GM21381 (cell line): ENCODE results near the gene PSTK.

ENCODE experiments used
- ATAC-seq: cut with Tn5 transposase; IDR thresholded peaks from one replicate; pipeline ENCODE4 v1.9.1; 2021; ENCODE audit warnings: mild to moderate bottlenecking, moderate library complexity; ENCODE audit not compliant: unreplicated experiment

PSTK gene, protein sequence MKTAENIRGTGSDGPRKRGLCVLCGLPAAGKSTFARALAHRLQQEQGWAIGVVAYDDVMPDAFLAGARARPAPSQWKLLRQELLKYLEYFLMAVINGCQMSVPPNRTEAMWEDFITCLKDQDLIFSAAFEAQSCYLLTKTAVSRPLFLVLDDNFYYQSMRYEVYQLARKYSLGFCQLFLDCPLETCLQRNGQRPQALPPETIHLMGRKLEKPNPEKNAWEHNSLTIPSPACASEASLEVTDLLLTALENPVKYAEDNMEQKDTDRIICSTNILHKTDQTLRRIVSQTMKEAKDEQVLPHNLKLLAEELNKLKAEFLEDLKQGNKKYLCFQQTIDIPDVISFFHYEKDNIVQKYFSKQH

DNA sequence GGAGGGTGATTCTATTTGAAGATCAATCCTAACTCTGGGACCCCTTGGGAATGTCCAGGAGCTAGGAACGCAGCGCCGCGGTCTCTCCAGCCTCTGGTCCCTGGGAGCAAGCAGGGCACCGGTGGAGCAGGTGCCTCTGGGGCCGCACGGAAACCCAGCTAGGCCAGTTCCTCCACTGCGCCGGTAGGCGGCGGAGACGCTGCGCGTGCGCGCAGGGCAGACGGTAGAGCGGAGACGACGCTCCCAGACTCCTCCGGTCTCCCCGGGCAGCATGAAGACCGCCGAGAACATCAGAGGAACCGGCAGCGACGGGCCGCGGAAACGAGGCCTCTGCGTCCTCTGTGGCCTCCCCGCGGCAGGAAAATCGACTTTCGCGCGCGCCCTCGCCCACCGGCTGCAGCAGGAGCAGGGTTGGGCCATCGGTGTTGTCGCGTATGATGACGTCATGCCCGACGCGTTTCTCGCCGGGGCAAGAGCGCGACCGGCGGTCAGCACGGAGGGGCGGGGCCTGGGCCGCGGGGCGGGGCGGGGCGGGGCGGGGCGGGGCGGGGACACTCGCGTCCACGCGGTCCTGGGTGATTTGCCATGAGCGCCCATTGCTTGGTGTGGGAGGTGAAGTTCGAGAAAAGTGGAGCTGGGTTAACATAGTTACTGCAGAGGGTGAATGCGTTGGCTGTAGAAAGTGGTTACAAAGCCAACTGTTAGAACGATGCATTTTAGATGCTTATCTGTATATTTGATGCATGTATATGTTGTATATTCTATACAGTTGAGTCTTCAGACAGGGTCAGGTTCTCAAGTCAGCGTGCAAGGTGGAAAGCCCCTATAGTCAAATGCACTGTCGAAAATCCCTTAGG lies at the start of gene PSTK:
TSS of gene PSTK (plus strand) at position 193 of the 857 bp plus-strand sequence. CDS start at position 272, 79 bp downstream.
- ATAC-seq, result peak; percentile 96

DNA sequence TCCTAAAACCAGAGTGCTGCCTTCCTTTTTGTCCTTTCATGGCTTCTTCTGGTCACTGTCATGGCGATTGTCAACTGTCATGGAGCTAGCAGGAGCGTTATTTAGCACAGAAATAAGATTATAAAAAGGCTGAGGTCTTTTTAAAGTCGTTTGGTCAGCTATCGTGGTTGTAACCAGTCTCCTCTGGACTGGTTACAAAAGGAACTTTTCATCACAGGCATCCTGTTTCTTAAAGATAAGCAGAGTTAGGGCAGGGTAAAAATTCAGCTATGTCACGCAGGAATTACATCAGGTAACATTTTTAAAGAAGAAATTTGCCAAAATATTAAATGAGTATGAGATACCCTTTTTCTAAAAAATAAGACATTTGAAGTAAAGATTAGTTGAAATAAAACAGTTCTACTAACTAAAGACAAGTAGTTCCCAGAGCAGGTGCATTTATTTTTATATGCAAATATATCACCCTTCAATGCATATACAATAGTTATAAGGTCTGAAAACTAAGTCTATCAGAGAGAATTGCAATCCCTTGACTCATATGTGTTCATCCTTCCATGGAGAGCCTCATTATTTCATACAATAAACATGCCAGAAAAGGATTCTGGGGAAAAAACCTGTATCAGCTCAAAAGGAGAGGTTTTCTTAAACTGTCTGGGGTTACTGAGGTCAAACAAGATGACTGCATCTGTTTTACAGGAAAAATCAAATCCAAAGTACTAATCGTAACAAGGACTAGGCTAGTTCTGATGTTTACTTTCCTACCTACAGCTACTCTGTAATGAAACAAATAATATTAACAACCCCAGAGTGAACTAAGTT lies 48.9 kb upstream of the PSTK start:
- no peak for ATAC-seq

DNA sequence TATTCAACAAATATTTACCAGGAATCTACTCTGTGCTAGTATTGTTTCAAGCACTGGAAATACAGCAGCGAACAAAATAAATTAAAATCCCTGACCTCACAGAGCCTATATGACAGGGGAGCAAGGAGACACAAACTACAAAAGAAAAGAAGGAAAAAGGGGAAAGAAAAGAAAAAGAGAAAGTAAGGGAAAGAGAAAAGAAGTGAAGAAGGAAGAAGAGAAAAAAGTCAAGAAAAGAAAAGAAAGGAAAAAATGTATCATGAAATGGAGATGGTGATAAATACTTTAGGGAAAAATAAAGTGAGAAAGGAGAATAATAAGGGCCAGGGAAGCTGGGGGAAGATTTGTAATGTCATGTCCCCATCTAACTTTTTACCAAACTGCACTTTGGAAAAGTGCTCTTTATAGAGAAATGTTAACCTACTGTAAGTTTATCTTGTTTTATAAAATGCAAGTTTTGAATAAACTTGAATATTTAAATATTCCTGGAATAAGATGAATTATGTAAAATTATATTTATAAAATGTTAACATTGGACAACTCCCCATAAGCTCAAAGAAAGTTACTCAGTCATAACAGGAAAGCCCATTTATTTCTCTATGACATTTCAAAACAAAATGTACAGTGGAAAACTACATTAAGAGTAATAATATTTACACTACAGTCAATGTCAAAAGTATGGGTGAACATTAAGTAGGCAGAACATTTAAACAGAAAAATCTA lies 40.9 kb upstream of the PSTK start:
- no peak for ATAC-seq

DNA sequence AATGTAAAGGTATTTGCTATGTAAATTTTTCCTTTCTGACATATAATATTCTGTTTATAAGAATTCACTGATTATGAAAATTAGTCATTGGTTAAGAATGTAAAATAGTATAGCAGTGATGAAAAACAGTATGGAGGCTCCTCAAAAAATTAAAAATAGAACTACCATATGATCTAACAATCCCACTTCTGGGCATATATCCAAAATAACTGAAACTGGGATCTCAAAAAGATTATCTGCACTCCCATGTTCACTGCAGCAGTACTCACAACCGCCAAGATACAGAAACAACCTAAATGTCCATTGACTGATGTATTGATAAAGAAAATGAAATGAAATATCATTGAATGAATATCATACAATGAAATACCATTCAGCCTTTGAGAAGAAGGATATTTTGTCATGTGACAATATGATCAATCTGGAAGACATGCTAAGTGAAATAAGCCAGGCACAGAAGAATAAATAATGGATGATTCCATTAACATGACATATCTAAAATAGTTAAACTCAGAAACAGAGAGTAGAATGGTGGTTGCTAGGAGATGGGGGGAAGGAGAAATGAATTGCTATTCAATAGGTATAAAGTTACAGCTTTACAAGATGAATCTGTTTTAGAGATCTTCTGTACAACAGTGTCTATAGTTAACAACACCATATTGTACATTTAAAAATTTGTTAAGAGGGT lies 40.2 kb upstream of the PSTK start:
- no peak for ATAC-seq

DNA sequence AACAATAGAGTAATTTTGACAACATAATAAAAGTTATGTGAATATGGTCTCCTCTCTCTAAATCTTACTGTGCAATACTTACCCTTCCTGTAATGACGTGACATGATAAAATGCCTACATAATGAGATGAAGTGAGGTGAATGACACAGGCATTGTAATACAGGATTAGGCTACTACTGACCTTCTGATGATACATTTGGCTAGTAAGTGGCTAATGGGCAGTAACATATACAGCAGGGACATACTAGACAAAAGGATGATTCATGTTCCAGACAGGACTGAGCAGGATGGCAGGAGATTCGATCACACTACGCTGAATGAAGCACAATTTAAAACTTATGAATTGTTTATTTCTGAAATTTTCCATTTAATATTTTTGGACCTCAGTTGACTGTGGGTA lies 30.9 kb upstream of the PSTK start:
- ATAC-seq, result no peak

DNA sequence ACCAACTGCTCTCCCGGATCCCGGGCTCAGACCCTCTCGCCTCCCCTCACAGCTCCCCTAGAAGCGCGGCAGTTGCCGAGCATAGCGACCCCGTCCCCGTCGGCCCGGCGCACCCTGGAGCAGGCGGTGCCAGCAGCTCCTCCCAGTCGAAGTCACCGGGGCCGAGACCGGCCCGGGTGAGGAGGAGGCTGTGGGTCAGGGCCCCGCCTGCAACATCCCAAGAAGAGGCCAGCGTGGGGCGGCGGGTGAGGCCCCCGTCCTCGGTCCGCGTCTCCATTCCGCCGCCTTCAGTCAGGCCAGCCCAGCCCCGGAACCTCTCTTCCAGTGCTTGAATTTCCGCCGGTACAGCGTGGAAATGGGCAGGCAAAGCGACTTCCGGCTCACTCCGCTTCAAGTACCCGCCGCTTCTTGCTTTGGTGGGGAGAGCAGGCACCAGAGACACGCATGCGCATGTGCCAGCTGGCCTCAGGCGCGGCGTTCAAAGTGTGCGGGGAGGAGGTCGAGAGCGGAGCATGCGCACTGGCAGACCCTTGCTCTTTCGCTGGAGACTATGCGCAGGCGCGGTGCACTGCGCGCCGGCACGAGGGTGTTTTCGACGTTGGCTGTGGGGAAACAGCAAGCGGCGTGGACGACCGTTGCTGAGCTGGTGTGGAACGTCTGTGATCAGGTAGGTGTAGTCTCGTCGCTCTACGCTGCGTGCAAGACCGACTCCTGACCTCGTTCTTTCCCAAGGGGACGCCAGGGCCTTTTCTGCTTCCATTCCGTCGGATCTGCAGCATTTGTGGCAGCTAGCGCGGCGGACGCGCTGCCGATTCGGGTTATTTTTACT lies 26.1 kb upstream of the PSTK start, which contains the start of gene C10orf88:
TSS of gene C10orf88 (minus strand) at position 326 of the 829 bp plus-strand sequence. CDS start at position 277, 49 bp downstream.
- ATAC-seq, result peak; percentile 99

DNA sequence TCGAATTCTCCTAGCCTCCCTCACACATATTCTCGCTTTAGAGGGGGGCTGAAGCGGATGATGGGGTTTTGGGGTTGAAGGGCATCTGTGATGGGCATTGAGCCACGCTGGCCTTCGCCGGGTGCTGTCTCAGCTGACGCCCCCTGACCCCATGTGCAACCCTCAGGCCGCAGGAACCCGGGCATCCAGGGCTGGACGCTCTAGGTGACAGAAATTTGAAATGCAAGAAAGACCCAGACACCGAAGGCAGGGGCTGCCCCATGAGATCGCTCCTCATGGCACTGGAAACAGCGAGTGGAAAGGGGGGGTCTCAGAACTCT lies 25.5 kb upstream of the PSTK start:
- ATAC-seq, result no peak

DNA sequence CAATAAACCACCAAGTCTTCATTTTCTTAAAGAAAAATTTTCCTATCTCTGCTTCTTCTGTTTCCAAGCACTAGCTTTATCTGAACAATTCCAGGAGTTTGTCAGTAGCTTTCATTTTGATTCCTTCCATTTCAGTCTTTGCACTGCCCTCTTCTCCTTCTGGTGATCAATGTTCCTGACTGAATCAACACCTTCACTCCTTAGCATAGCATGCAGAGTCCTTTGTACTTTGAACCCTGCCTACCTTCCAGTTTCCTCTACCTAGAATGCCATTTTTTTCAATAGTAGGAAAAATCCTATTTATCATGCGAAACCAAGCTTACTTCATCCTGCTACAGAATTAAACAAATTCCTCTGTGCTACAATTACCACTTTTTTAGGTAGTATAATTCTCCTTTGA lies 24.3 kb upstream of the PSTK start:
- ATAC-seq, result no peak

DNA sequence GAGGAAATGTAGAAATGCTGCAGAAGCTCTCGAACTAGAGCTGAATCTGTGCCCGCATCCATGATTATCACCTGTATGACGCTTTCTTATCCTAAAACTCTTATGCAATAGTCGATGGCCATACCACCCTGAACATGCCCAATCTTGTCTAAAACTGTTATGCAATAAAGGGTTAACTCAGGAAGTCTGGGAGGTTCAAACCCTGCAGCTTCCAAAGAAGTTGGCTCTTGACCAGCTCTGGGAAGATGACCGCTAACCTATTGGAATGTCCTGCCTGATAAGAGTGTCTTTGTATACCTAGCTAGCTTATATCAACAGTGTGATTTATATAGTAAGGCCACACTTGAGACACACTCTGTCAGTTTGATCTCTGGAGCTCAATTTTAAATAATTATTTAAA lies 22.7 kb upstream of the PSTK start:
- no peak for ATAC-seq

DNA sequence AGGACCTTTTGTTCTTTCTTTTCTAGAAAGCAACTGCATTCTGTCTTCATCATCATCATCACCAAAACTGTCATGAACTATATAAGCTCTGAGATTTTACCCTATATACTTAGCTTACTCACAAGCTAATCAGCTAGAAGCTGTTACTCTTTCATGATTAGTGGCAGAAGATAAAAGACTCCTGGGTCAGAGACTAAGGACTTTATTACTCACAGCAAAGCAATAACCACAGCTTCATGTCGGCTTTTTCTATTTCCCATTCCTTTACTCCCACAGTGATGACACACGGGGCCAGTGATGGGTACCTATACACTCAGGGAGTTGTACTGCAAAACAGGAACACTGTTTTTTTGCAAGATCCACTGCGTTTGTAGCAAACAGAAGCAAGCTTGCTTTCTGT lies 17.8 kb upstream of the PSTK start:
- ATAC-seq, result no peak

DNA sequence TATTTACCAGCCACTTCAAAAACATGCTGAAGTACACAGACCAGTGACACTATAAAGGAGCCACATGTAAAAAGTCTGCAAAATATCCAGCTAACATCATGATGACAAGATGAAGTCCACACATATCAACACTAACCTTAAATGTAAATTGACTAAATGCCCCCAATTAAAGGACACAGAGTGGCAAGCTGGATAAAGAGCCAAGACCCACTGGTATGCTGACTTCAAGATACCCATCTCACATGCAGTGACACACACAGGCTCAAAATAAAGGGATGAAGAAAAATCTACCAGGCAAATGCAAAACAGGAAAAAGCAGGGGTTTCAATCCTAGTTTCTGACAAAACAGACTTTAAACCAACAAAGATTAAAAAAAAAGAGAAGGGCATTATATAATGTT lies 13.3 kb upstream of the PSTK start:
- ATAC-seq, result no peak

DNA sequence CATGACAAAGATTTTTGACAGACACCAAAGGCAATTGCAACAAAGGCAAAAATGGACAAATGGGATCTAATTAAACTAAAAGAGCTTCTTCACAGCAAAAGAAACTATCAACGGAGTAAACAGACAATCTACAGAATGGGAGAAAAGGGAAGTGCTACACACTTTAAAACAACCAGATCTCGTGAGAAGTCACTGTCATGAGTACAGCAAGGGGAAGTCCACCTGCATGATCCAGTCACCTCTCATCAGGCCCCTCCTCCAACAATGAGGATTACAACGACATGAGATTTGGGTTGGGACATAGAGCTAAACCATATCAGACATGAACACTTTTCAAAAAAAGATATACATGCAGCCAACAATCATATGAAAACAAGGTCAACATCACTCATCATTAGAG lies 11.5 kb upstream of the PSTK start:
- no peak for ATAC-seq

DNA sequence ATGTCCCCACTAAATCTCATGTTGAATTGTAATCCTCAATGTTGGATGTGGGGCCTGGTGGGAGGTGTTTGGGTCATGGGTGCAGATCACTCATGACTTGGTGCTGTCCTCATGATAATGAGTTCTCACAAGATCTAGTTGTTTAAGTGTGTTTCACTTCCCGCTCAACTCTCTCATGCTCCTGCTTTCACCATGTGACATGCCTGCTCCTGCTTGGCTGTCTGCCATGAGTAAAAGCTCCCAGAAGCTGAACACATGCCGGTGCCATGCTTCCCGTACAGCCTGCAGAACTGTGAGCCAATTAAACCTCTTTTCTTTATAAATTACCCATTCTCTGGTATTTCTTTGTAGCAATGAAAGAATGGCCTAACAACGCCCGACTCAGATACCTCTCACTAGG lies 6.2 kb upstream of the PSTK start:
- ATAC-seq, result no peak

DNA sequence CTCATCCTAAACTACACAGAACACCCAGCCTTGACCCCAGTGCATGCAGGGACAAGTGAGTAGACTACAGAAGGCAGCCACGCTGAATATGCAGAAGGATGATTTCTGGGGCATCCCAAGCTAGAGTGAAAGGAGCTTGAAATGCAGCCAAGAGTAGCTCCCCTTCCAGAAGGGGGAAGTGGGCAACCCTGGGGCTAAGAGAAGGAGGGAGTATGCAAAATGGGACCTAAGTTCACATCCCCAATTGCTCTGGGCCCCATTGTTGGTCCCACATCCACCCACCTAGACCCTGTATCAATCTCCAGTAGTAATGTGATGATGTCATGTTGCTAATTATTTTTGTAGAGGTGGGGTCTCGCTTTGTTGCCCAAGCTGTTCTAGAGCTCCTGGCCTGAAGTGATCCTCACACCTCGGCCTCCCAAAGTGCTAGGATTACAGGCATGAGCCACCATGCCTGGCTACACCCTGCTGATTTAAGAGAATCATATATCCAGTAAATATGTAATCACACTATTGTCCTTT lies 5.6 kb upstream of the PSTK start:
- ATAC-seq, result no peak

DNA sequence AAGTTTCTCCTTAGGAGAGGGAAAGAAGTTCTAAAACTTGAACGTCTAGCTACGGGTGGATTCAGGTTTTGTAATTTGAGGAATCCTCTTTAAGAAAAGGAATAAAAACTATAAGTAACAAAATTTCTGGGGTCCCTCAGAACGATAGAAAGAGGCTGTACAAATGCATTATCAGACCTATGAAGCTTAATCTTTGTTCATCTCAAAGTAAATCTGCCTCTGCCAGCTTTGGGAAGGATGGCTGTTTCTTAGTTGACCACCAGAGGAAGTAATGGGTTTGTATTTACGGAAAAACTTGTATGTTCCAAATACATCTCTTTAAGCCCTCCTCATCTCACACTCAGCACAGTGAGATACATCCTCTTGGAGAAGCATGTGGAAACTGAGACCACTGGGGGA lies 864 bp downstream of the PSTK start:
- no peak for ATAC-seq

DNA sequence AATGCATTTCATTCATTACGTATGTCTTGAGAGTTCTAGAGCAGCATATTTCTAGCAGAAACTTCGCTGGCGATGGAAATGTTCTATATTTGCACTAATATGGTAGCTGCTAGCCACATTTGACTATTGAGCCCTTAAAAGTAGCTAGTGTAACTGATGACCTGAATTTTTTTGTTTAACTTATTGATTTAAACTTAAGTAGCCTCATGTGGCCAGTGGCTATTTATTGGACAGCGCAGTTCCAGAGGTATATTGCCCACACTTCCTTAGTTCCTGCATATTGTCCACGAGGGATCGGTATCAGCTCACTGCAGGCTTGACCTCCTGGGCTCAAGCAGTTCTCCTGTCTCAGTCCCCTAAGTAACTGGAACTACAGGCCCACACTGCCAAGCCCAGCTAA lies 3.7 kb downstream of the PSTK start:
- no peak for ATAC-seq

DNA sequence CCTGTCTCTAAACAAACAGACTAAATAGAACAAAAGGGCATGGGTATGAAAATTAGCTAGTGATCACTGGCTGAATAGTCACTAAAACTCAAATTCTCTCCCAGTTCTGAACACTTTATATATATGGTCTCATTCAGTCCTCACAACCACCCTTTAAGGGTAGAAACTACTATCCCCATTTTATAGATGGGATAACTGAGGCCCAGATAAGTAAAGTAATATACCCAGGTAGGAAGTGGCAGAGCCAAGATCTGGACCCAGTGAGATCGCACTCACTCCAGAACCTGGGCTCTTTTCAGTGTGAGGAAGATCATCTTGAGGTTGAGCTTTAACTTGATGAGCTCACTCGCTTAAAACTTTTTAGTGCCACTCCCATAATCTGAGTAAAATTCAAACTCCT lies 4.5 kb downstream of the PSTK start:
- no peak for ATAC-seq

DNA sequence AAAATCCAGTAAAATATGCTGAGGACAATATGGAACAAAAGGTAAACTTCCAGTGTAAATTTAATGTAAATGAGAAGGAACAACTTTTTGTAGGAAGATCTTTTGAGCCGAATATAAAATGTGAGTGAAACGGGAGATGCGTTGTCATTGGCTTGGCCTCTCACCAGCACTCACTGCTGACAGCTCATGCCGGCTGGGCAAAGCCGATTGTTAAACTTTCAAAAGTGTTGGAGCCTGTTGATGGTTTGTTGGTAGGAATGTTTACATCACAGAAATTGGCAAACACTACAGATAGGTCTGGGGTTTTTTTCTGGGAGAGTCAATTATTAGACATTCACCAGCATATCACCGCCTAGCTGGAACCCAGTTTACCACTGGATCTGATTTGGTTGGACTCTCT lies 6.1 kb downstream of the PSTK start:
- no peak for ATAC-seq

DNA sequence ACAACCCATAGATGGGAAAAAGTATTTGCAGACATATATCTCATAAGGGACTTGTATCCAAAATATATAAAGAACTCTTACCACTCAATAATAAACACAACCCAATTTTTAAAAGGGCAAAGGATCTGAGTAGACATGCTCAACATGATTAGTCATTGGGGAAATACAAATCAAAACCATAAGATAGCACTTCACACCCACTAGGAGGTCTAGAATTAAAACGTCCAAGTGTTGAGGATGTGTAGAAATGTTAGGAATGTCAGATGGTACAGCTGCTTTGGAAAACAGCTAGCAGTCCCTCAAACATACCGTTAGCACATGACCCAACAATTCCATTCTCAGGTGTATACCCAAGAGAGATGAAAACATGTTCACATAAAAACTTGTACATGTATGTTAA lies 8.3 kb downstream of the PSTK start:
- ATAC-seq, result no peak
